IMR-90 (cell line): Measurements from ENCODE around the gene KCNH2. TPM values are rescaled to one million over a fixed set of nuclear protein-coding genes. Genes with fewer than 3 reads are reported as not detected.

ENCODE experiments used
- ATAC-seq: fragments of 200-7000 bp; cut with Tn5 transposase; 2 replicates; pipeline ENCODE4 v1.9.1; 2020; ENCODE audit warnings: low read depth, mild to moderate bottlenecking, moderate library complexity
- BruUV-seq: library from RNA; stranded (reverse); fragments of 400-500 nt; replicated peaks from 2 replicates; lab custom pipeline; 2021; lab: Mats Ljungman, UMichigan
- CTCF ChIA-PET: fragments of 300-600 bp; formaldehyde crosslinking; extraction: SDS; loops from one replicate; lab custom pipeline; 2021; ENCODE audit warnings: antibody characterized with exemption; lab: Yijun Ruan, JAX
- POLR2A ChIA-PET: fragments of 300-600 bp; sonication (Branson Sonifier 250); formaldehyde crosslinking; loops from one replicate; lab custom pipeline; 2022; ENCODE audit warnings: antibody characterized with exemption; ENCODE audit not compliant: unreplicated experiment; lab: Charles Lee
- DNase-seq: peaks from one replicate; pipeline ENCODE4 v3.0.0; 2013
- H2AFZ ChIP-seq: replicated peaks from 2 replicates; pipeline ENCODE3; 2013; ENCODE audit warnings: low read length, mild to moderate bottlenecking; ENCODE audit not compliant: poor library complexity
- H2AK5ac ChIP-seq: 2 replicates; pipeline ENCODE4 v1.6.1; 2013; ENCODE audit warnings: low read depth, low read length, inconsistent platforms
- H2AK9ac ChIP-seq: replicated peaks from 2 replicates; pipeline ENCODE3; 2013; ENCODE audit warnings: mild to moderate bottlenecking, low read depth, low read length, moderate library complexity; ENCODE audit not compliant: poor library complexity
- H2BK120ac ChIP-seq: 2 replicates; pipeline ENCODE4 v1.6.1; 2013; ENCODE audit warnings: low read depth, low read length, inconsistent platforms
- H2BK15ac ChIP-seq: 3 replicates; pipeline ENCODE4 v1.6.1; 2013; ENCODE audit warnings: low read depth, low read length, inconsistent platforms
- H2BK20ac ChIP-seq: 2 replicates; pipeline ENCODE4 v1.6.1; 2013; ENCODE audit warnings: low read depth, mild to moderate bottlenecking, inconsistent platforms, low read length, moderate library complexity
- H2BK5ac ChIP-seq: 2 replicates; pipeline ENCODE4 v1.6.1; 2013; ENCODE audit warnings: mild to moderate bottlenecking, low read depth, low read length, inconsistent platforms; ENCODE audit not compliant: poor library complexity, severe bottlenecking
- H3K14ac ChIP-seq: replicated peaks from 2 replicates; pipeline ENCODE4 v1.6.1; 2013; ENCODE audit warnings: low read depth, low read length, inconsistent platforms
- H3K18ac ChIP-seq: 2 replicates; pipeline ENCODE4 v1.6.1; 2013; ENCODE audit warnings: low read depth, low read length, control low read depth
- H3K23ac ChIP-seq: 2 replicates; pipeline ENCODE4 v1.6.1; 2013; ENCODE audit warnings: low read depth, low read length, inconsistent platforms
- H3K27ac ChIP-seq: 2 replicates; pipeline ENCODE4 v1.5.1; 2013; ENCODE audit warnings: mild to moderate bottlenecking, control low read depth, low read length; ENCODE audit not compliant: insufficient read depth
- H3K27me3 ChIP-seq: 2 replicates; pipeline ENCODE4 v1.6.1; 2013; ENCODE audit warnings: low read length; ENCODE audit not compliant: control insufficient read depth, insufficient read depth
- H3K36me3 ChIP-seq: 2 replicates; pipeline ENCODE4 v1.6.1; 2013; ENCODE audit warnings: low read length, mixed read lengths; ENCODE audit not compliant: control insufficient read depth, insufficient read depth
- H3K4ac ChIP-seq: 2 replicates; pipeline ENCODE4 v1.6.1; 2013; ENCODE audit warnings: low read depth, low read length, inconsistent platforms
- H3K4me1 ChIP-seq: 2 replicates; pipeline ENCODE4 v1.6.1; 2013; ENCODE audit warnings: low read length, mixed read lengths; ENCODE audit not compliant: control insufficient read depth, insufficient read depth
- H3K4me2 ChIP-seq: 2 replicates; pipeline ENCODE4 v1.6.1; 2013; ENCODE audit warnings: low read depth, mild to moderate bottlenecking, control low read depth, low read length, moderate library complexity
- H3K4me3 ChIP-seq: 2 replicates; pipeline ENCODE4 v1.5.1; 2013; ENCODE audit warnings: low read depth, mild to moderate bottlenecking, control low read depth, low read length, moderate library complexity; ENCODE audit not compliant: insufficient read depth
- H3K56ac ChIP-seq: 2 replicates; pipeline ENCODE4 v1.6.1; 2013; ENCODE audit warnings: low read length, inconsistent platforms; ENCODE audit not compliant: insufficient read depth; ENCODE audit errors: extremely low read depth
- H3K79me1 ChIP-seq, 2 experiments: 2 replicates each; pipeline ENCODE4 v1.6.1; 2013; ENCODE audit warnings: low read length in 2 of 2, inconsistent platforms in 1 of 2, low read depth in 1 of 2
- H3K9ac ChIP-seq: 2 replicates; pipeline ENCODE4 v1.6.1; 2013; ENCODE audit warnings: low read depth, low read length, control low read depth
- H3K9me1 ChIP-seq: 2 replicates; pipeline ENCODE4 v1.6.1; 2013; ENCODE audit warnings: low read length, inconsistent platforms; ENCODE audit not compliant: insufficient read depth
- H3K9me3 ChIP-seq: 2 replicates; pipeline ENCODE4 v1.6.1; 2013; ENCODE audit warnings: low read length; ENCODE audit not compliant: control insufficient read depth, insufficient read depth
- H4K20me1 ChIP-seq: 2 replicates; pipeline ENCODE4 v1.6.1; 2013; ENCODE audit warnings: low read length, inconsistent platforms; ENCODE audit not compliant: insufficient read depth
- H4K5ac ChIP-seq: 2 replicates; pipeline ENCODE4 v1.6.1; 2013; ENCODE audit warnings: mild to moderate bottlenecking, low read depth, low read length, control low read depth
- H4K8ac ChIP-seq, 2 experiments: 2 replicates each; pipeline ENCODE4 v1.6.1; 2013; ENCODE audit warnings: low read depth in 2 of 2, low read length in 2 of 2, control low read depth in 1 of 2, inconsistent platforms in 1 of 2
- H4K91ac ChIP-seq: 2 replicates; pipeline ENCODE4 v1.6.1; 2013; ENCODE audit warnings: low read depth, low read length, inconsistent platforms; ENCODE audit not compliant: insufficient read depth
- CTCF ChIP-seq: conservative IDR thresholded peaks from 2 replicates; pipeline ENCODE4 v1.5.1; 2012; ENCODE audit warnings: mild to moderate bottlenecking, low read depth, low read length, improper control_type of control experiment
- POLR2A ChIP-seq: IDR thresholded peaks from 2 replicates; pipeline ENCODE4 v1.6.1; 2012; ENCODE audit warnings: mild to moderate bottlenecking, low read depth, low read length
- WGBS, 2 experiments: methylation state at CpG; one replicate each; pipeline versions ENCODE4 v1.1.5 to v1.1.7; 2013; ENCODE audit warnings: missing lambda C conversion rate in 2 of 2; ENCODE audit not compliant: insufficient read length in 1 of 2; ENCODE audit errors: extremely low coverage in 2 of 2; 5-methylcytosine and 5-hydroxymethylcytosine counted together
- dilution Hi-C: fragments of 300-500 bp; cut with HindIII; formaldehyde crosslinking; loops from one replicate; pipeline ENCODE4 v1.14.3; 2018; ENCODE audit warnings: low sequenced_read_pairs; ENCODE audit not compliant: unreplicated experiment
- in situ Hi-C: fragments of 300-500 bp; cut with MboI; formaldehyde crosslinking; loops from 3 replicates; pipeline ENCODE4 v1.14.3; 2019; ENCODE audit warnings: low sequenced_read_pairs, inconsistent platforms, mixed read lengths
- intact Hi-C: fragments of 100-400 bp; cut with micrococcal nuclease; formaldehyde crosslinking; loops from 2 replicates; pipeline ENCODE4 v1.10.0; 2022
- polyA plus RNA-seq, 3 experiments: library from polyadenylated mRNA; depleted of rRNA; stranded (reverse); fragments of >200 nt; gene quantifications; 2 replicates each; pipeline ENCODE4 v1.2.3, GENCODE V29; 2012; ENCODE audit warnings: low replicate concordance in 1 of 3
- total RNA-seq: library from RNA; depleted of rRNA; stranded (reverse); fragments of >200 nt; gene quantifications from 2 replicates; pipeline ENCODE4 v1.2.3, GENCODE V29; 2012

The KCNH2 gene
- total and polyA plus RNA-seq, 2 of the 4 experiments (the other 2 are of a cell fraction): 0.90 to 2.1 TPM

GRCh38 chr7:151008511-151009323 is 30.6 kb upstream of the KCNH2 start:
- in situ Hi-C loops: no loop called here
- H3K27ac ChIP-seq: no peak overlapping the region
- H4K91ac ChIP-seq: no peak overlapping the region
- H2BK15ac ChIP-seq: no peak overlapping the region
- no peak overlapping the region for H3K4me3 ChIP-seq
- no peak overlapping the region for H2AK9ac ChIP-seq
- CTCF ChIA-PET: interaction anchor here (1.0 to 1.4 kb wide), 2 partner anchors 10 to 28 kb away, joined by 3 to 4 read pairs; no protein-coding TSS in a partner anchor
- no peak overlapping the region for H2AK5ac ChIP-seq
- dilution Hi-C loops: no loop called here
- no peak overlapping the region for H3K9ac ChIP-seq
- H3K18ac ChIP-seq: no peak overlapping the region
- intact Hi-C loops: no loop called here
- peak overlapping the region; percentile 1 for H2AFZ ChIP-seq
- H3K9me3 ChIP-seq: no peaks in the 10 kb centered on the region
- no peaks in the 10 kb centered on the region for H3K79me1 ChIP-seq
- H3K23ac ChIP-seq: no peak overlapping the region
- no peak for ATAC-seq
- no peaks in the 10 kb centered on the region for H3K36me3 ChIP-seq
- H3K14ac ChIP-seq: no peak overlapping the region
- no peaks in the 10 kb centered on the region for H3K9me1 ChIP-seq
- no peak overlapping the region for H3K4ac ChIP-seq
- peaks cover 15% of the 10 kb centered on the region for H3K27me3 ChIP-seq
- no peak overlapping the region for H3K56ac ChIP-seq
- peaks cover 9% of the 10 kb centered on the region; the same call in 1 of the 2 replicates for H3K4me1 ChIP-seq
- no peaks in the 10 kb centered on the region for H4K20me1 ChIP-seq
- WGBS, 2 experiments: 55% methylated on average over 23 of the region's 40 CpGs; no CpG with 5 or more reads in 1 of the 2 experiments
- no peak overlapping the region for H3K4me2 ChIP-seq
- H4K5ac ChIP-seq: no peak overlapping the region
- no TSS peak for BruUV-seq
- POLR2A ChIA-PET: no interaction called here
- DNase-seq: no peak
- H2BK5ac ChIP-seq: no peak overlapping the region
- TF ChIP-seq POLR2A (no peak), CTCF (peak; percentile 44)
- H2BK20ac ChIP-seq: no peak overlapping the region
- 0 out of 4 replicates have a peak overlapping the region, but pooled peaks of 1 of the 2 experiments have one; percentile 28 for H4K8ac ChIP-seq
- no peak overlapping the region for H2BK120ac ChIP-seq
